ENCODE data around the gene THADA.

DNA sequence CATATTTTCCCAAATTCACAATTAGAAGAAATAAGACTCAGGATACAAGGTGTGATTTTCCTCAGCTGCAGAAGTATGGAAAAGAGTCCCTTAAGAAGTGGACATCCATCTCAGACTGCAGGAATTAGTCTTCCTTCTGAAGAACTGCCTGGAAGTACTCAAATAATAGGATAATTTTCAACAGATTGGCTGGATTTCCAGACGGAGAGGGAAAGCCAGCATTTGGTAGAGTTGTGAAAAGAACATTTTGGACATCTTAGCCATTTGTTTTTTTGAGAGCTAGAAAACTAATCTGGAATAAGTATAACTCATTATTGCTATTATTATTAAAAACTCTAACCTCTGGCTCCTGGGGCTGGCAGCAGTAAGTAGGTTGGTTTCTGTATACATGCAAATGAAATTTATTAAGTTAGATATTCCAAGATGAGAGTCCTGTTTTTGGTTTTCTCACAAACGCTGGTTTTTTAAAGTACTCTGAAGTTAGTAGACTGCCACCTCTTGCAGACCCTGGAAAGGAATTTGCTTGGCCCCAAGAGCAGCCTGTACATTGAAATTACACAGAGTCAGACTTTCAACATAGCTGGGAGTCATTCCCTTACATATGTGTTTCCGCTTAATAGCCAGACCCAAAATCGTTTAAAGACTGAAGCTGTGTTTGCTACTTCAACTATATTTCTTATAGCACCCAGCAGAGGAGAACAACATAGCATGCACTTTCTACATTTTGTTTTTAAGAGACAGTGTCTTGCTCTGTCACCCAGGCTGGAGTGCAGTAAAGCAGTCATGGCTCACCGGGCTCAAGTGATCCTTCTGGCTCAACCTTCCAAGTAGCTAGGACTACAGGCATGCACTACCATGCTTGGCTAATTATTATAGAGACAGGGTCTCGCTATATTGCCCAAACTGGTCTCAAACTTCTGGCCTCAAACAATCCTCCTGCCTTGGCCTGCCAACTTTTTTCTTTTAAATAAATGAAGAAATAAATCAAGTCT lies 142.4 kb downstream of the THADA start:
- TF ChIP-seq, protein P1, sequence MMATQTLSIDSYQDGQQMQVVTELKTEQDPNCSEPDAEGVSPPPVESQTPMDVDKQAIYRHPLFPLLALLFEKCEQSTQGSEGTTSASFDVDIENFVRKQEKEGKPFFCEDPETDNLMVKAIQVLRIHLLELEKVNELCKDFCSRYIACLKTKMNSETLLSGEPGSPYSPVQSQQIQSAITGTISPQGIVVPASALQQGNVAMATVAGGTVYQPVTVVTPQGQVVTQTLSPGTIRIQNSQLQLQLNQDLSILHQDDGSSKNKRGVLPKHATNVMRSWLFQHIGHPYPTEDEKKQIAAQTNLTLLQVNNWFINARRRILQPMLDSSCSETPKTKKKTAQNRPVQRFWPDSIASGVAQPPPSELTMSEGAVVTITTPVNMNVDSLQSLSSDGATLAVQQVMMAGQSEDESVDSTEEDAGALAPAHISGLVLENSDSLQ (IDR thresholded peaks at IDR 0.05) = no peak
- no peak for TF ChIP-seq L3MBTL2 (conservative IDR thresholded peaks at IDR 0.05)
- no peak for TF ChIP-seq ZNF384 (IDR thresholded peaks at IDR 0.05)
- no peak for TF ChIP-seq TARDBP (IDR thresholded peaks at IDR 0.05)
- no peak for TF ChIP-seq FOXA1 (IDR thresholded peaks at IDR 0.05)
- no peak for TF ChIP-seq FOXM1 (IDR thresholded peaks at IDR 0.05; ENCODE audit: borderline replicate concordance)
- no peak for TF ChIP-seq HDGF (IDR thresholded peaks at IDR 0.05; ENCODE audit: borderline replicate concordance)
- TF ChIP-seq ELF4 (IDR thresholded peaks at IDR 0.05) = no peak
- no peak for TF ChIP-seq CTBP1 (IDR thresholded peaks at IDR 0.05; ENCODE audit: borderline replicate concordance)
- TF ChIP-seq BHLHE40 (IDR thresholded peaks at IDR 0.05; ENCODE audit: borderline replicate concordance) = no peak
